HAP-1 (cell line): ENCODE measurements around the gene NIPAL3.

Experiments
- DNase-seq, 2 experiments: peaks; one replicate each; pipeline ENCODE4 v3.0.0-alpha.2; 2016 to 2020; ENCODE audit warnings: low spot score in 2 of 2
- H3K27me3 ChIP-seq: fragments of 250-450 bp; sonication (Bioruptor Pico); 2 replicates; pipeline ENCODE4 v1.5.1; 2020; ENCODE audit warnings: low read depth, mild to moderate bottlenecking, moderate library complexity
- H3K36me3 ChIP-seq: fragments of 250-450 bp; sonication (Bioruptor Pico); replicated peaks from 2 replicates; pipeline ENCODE4 v1.5.1; 2020; ENCODE audit warnings: mild to moderate bottlenecking
- H3K4me1 ChIP-seq: fragments of 250-450 bp; sonication (Bioruptor Pico); 2 replicates; pipeline ENCODE4 v1.5.1; 2020; ENCODE audit warnings: mild to moderate bottlenecking
- H3K4me3 ChIP-seq: fragments of 250-450 bp; sonication (Bioruptor Pico); 2 replicates; pipeline ENCODE4 v1.5.1; 2020; ENCODE audit warnings: mild to moderate bottlenecking, moderate library complexity
- H3K9me3 ChIP-seq: fragments of 250-450 bp; sonication (Bioruptor Pico); 2 replicates; pipeline ENCODE4 v1.5.1; 2020; ENCODE audit warnings: mild to moderate bottlenecking, moderate library complexity
- in situ Hi-C: fragments of 300-500 bp; cut with MboI; formaldehyde crosslinking; loops from 3 replicates; pipeline ENCODE4 v1.14.3; 2020; ENCODE audit warnings: low sequenced_read_pairs, inconsistent platforms, mixed read lengths

Gene NIPAL3

GRCh38 chr1:24403806-24404205 is 11.8 kb upstream of the NIPAL3 start:
- in situ Hi-C loops: no loop called here

GRCh38 chr1:24406788-24407187 is 8.8 kb upstream of the NIPAL3 start:
- no peaks in the 10 kb centered on the region for H3K4me1 ChIP-seq
- H3K4me3 ChIP-seq: no peak overlapping the region
- no peaks in the 10 kb centered on the region for H3K9me3 ChIP-seq
- no peak for DNase-seq
- in situ Hi-C loops: no loop called here
- no peaks in the 10 kb centered on the region for H3K27me3 ChIP-seq
- 0 out of 2 replicates have a peak, but pooled peaks cover 2% of the 10 kb centered on the region for H3K36me3 ChIP-seq

More at GRCh38 chr1:24403806-24404205, 11.8 kb upstream of the NIPAL3 start:
- Histone ChIP-seq H3K9me3 (no peaks in the 10 kb centered on the region), H3K36me3 (no peaks in the 10 kb centered on the region; the same call in 1 of the 2 replicates), H3K4me3 (no peak overlapping the region), H3K4me1 (0 out of 2 replicates have a peak, but pooled peaks cover 3% of the 10 kb centered on the region), H3K27me3 (no peaks in the 10 kb centered on the region)
- no peak for DNase-seq

- 0 out of 2 replicates have a peak, but pooled peaks cover 2% of the 10 kb centered on the region for H3K36me3 ChIP-seq
- in situ Hi-C loops: no loop called here
- H3K27me3 ChIP-seq: no peaks in the 10 kb centered on the region
- H3K4me3 ChIP-seq: no peak overlapping the region
- DNase-seq: no peak
- H3K4me1 ChIP-seq: peaks cover 5% of the 10 kb centered on the region
- H3K9me3 ChIP-seq: no peaks in the 10 kb centered on the region
Measured at GRCh38 chr1:24409535-24409934, 6.1 kb upstream of the NIPAL3 start.

- peaks cover 5% of the 10 kb centered on the region for H3K4me1 ChIP-seq
- H3K27me3 ChIP-seq: no peaks in the 10 kb centered on the region
- in situ Hi-C loops: no loop called here
- no peak overlapping the region for H3K4me3 ChIP-seq
- H3K9me3 ChIP-seq: no peaks in the 10 kb centered on the region
- 0 out of 2 replicates have a peak, but pooled peaks cover 2% of the 10 kb centered on the region for H3K36me3 ChIP-seq
- no peak for DNase-seq
Measured at GRCh38 chr1:24410750-24411149, 4.9 kb upstream of the NIPAL3 start.

- no peaks in the 10 kb centered on the region for H3K9me3 ChIP-seq
- DNase-seq: no peak
- H3K4me1 ChIP-seq: peaks cover 13% of the 10 kb centered on the region
- 0 out of 2 replicates have a peak, but pooled peaks cover 2% of the 10 kb centered on the region for H3K36me3 ChIP-seq
- H3K27me3 ChIP-seq: no peaks in the 10 kb centered on the region
- in situ Hi-C loops: no loop called here
- H3K4me3 ChIP-seq: no peak overlapping the region
Measured at GRCh38 chr1:24411963-24412362, 3.6 kb upstream of the NIPAL3 start.

GRCh38 chr1:24412408-24412807 is 3.2 kb upstream of the NIPAL3 start:
- Histone ChIP-seq H3K4me3 (peak overlapping the region; percentile 68; the same call in 1 of the 2 replicates), H3K4me1 (peaks cover 13% of the 10 kb centered on the region)

GRCh38 chr1:24413350-24414163 is 2.0 kb upstream of the NIPAL3 start, which contains the start of gene STPG1:
TSS of gene STPG1 (minus strand) at chr1:24413782. CDS start at chr1:24401388, 12,394 bp downstream.
- Histone ChIP-seq H3K4me1 (peaks cover 13% of the 10 kb centered on the region), H3K27me3 (no peaks in the 10 kb centered on the region), H3K9me3 (no peaks in the 10 kb centered on the region), H3K36me3 (0 out of 2 replicates have a peak, but pooled peaks cover 2% of the 10 kb centered on the region), H3K4me3 (peak within 1 kb of the TSS; percentile 68)
- in situ Hi-C loops: no loop called here
- DNase-seq: peak; percentile 81 to 89

More at GRCh38 chr1:24412408-24412807, 3.2 kb upstream of the NIPAL3 start:
- in situ Hi-C loops: no loop called here
- no peaks in the 10 kb centered on the region for H3K9me3 ChIP-seq
- DNase-seq: no peak
- H3K36me3 ChIP-seq: 0 out of 2 replicates have a peak, but pooled peaks cover 2% of the 10 kb centered on the region
- no peaks in the 10 kb centered on the region for H3K27me3 ChIP-seq

GRCh38 chr1:24414775-24415333 is 748 bp upstream of the NIPAL3 start:
- Histone ChIP-seq H3K36me3 (0 out of 2 replicates have a peak, but pooled peaks cover 1% of the 10 kb centered on the region), H3K27me3 (no peaks in the 10 kb centered on the region), H3K9me3 (no peaks in the 10 kb centered on the region), H3K4me3 (peak overlapping the region; percentile 46), H3K4me1 (peaks cover 16% of the 10 kb centered on the region)
- in situ Hi-C loops: no loop called here
- no peak for DNase-seq

GRCh38 chr1:24415910-24416665 is 486 bp downstream of the NIPAL3 start:
- Histone ChIP-seq H3K27me3 (no peaks in the 10 kb centered on the region), H3K4me3 (peak overlapping the region; percentile 46), H3K36me3 (no peaks in the 10 kb centered on the region), H3K4me1 (peaks cover 16% of the 10 kb centered on the region), H3K9me3 (no peaks in the 10 kb centered on the region)
- peak in 1 of 2 experiments; percentile 23 for DNase-seq
- in situ Hi-C loops: no loop called here

GRCh38 chr1:24416666-24417391 is 1.2 kb downstream of the NIPAL3 start:
- H3K4me3 ChIP-seq: peak overlapping the region; percentile 46
- in situ Hi-C loops: no loop called here
- no peaks in the 10 kb centered on the region for H3K27me3 ChIP-seq
- peaks cover 16% of the 10 kb centered on the region for H3K4me1 ChIP-seq
- DNase-seq: peak in 1 of 2 experiments; percentile 32
- no peaks in the 10 kb centered on the region for H3K9me3 ChIP-seq
- H3K36me3 ChIP-seq: no peaks in the 10 kb centered on the region

- Histone ChIP-seq H3K4me1 (peaks cover 15% of the 10 kb centered on the region), H3K27me3 (no peaks in the 10 kb centered on the region), H3K36me3 (no peaks in the 10 kb centered on the region), H3K4me3 (no peak overlapping the region), H3K9me3 (no peaks in the 10 kb centered on the region)
- DNase-seq: no peak
- in situ Hi-C loops: no loop called here
Measured at GRCh38 chr1:24417681-24418080, 2.1 kb downstream of the NIPAL3 start.

- peak; percentile 42 to 65 for DNase-seq
- no peak overlapping the region for H3K4me3 ChIP-seq
Measured at GRCh38 chr1:24418898-24419628, 3.5 kb downstream of the NIPAL3 start.

More at GRCh38 chr1:24418898-24419628, 3.5 kb downstream of the NIPAL3 start:
- in situ Hi-C loops: no loop called here
- no peaks in the 10 kb centered on the region for H3K27me3 ChIP-seq
- no peaks in the 10 kb centered on the region for H3K9me3 ChIP-seq
- no peaks in the 10 kb centered on the region for H3K36me3 ChIP-seq
- peaks cover 17% of the 10 kb centered on the region for H3K4me1 ChIP-seq
